Heart left ventricle (tissue), 16 donors: Measurements from ENCODE around the gene RAF1. TPM values are rescaled to one million over a fixed set of nuclear protein-coding genes. Genes with fewer than 3 reads are reported as not detected.
A peak's percentile ranks its signal among the peaks of the same experiment; 100 is the strongest.

Experiments
- ATAC-seq, 4 donors: fragments of 200-7000 bp; cut with Tn5 transposase; one replicate each; pipeline ENCODE4 v1.9.1; 2020 to 2022; ENCODE audit warnings: moderate library complexity in 4 of 4, mild to moderate bottlenecking in 3 of 4, moderate number of reproducible peaks in 1 of 4
- DNase-seq, 5 donors: peaks; one replicate each; pipeline ENCODE4 v3.0.0-alpha.2; 2020
- H3K27ac ChIP-seq, 12 donors: fragments of 200-600 bp; sonication (generic) in 4 of 12; one replicate each; pipeline versions ENCODE4 v1.5.0 to v1.8.0; 2016 to 2022; ENCODE audit warnings: mild to moderate bottlenecking in 2 of 12
- H3K27me3 ChIP-seq, 9 donors: fragments of 200-600 bp; sonication (generic) in 2 of 9; one replicate each; pipeline versions ENCODE4 v1.5.1 to v1.8.0; 2016 to 2022; ENCODE audit warnings: mild to moderate bottlenecking in 3 of 9
- H3K36me3 ChIP-seq, 9 donors: fragments of 200-600 bp; sonication (generic) in 2 of 9; one replicate each; pipeline versions ENCODE4 v1.5.0 to v1.8.0; 2018 to 2022; ENCODE audit warnings: mild to moderate bottlenecking in 2 of 9
- H3K4me1 ChIP-seq, 12 donors: fragments of 200-600 bp; sonication (generic) in 4 of 12; one replicate each; pipeline versions ENCODE4 v1.5.0 to v1.8.0; 2016 to 2022; ENCODE audit warnings: mild to moderate bottlenecking in 3 of 12
- H3K4me3 ChIP-seq, 12 donors: fragments of 200-600 bp; sonication (generic) in 4 of 12; one replicate each; pipeline versions ENCODE4 v1.5.0 to v1.8.0; 2017 to 2022; ENCODE audit warnings: mild to moderate bottlenecking in 9 of 12, moderate library complexity in 4 of 12
- H3K9me3 ChIP-seq, 12 donors: fragments of 200-600 bp; sonication (generic) in 4 of 12; one replicate each; pipeline versions ENCODE4 v1.5.0 to v1.8.0; 2016 to 2022; ENCODE audit warnings: mild to moderate bottlenecking in 1 of 12
- CTCF ChIP-seq, 12 donors: fragments of 200-600 bp; sonication (generic) in 4 of 12; IDR thresholded peaks; one replicate each; pipeline versions ENCODE4 v1.5.0 to v1.8.0; 2018 to 2022; ENCODE audit warnings: antibody characterized with exemption in 12 of 12, mild to moderate bottlenecking in 5 of 12
- POLR2A ChIP-seq, 2 donors: fragments of 450-650 bp; IDR thresholded peaks; one replicate each; pipeline ENCODE4 v1.6.1; 2017; ENCODE audit warnings: antibody characterized with exemption in 2 of 2, mild to moderate bottlenecking in 2 of 2, moderate library complexity in 2 of 2
- WGBS, 4 donors: extraction: QIAGEN DNeasy Blood & Tissue Kit in 2 of 4; methylation state at CpG; one replicate each; pipeline versions ENCODE4 v1.1.5 to v1.1.7; 2013 to 2018; 5-methylcytosine and 5-hydroxymethylcytosine counted together
- intact Hi-C, 10 donors: fragments of 100-400 bp; cut with DNase I; formaldehyde crosslinking; loops; one replicate each; pipeline versions ENCODE4 v1.11.1 to v1.14.2; 2022
- long read RNA-seq, 3 donors: library from polyadenylated mRNA; unstranded; transcript quantifications; one replicate each; pipeline ENCODE4 v2.0.0, GENCODE V29; 2020 to 2021
- polyA plus RNA-seq, 2 donors: library from polyadenylated mRNA; stranded (reverse); fragments of 200-250 nt; gene quantifications; one replicate each; pipeline ENCODE4 v1.2.3, GENCODE V29; 2013
- total RNA-seq, 9 donors: library from RNA; depleted of rRNA in 2 of 9; stranded (reverse); fragments of >200 nt in 2 of 9; fragmentation: NEBNext Ultra II Directional in 3 of 9; extraction: Animal tissue kit (Norgen Biotek cat#: 25700) in 3 of 9; gene quantifications; one replicate each; pipeline versions ENCODE4 v1.1.0 to v1.2.4, GENCODE V29; 2016 to 2023
- donor health status: ischemic (EF 13 %, LVEDD 7.1; RV severe dilation, severe dysfunction).
- donor health status: healthy with polysubstance abuse.
- donor health status: DM: no; HTN: yes; CAD: no.
- donor health status: DM: no; HTN: no; CAD: no.
- donor health status: ischemic (EF 25% LVEDD 6.9; RV normal size, moderate dysfunction).
- donor health status: ischemic (EF 25% LVEDD 5.7; RV mildly dilated, moderate dysfunction).
- donor health status: healthy.
- donor health status: DM: yes; HTN: yes; CAD: no.
- donor health status: ischemic (EF 35%, LVEDD 5.7; RV mildly dilated, moderate dysfunction).
- donor health status: nonischemic (EF 11% LVEDD 7.7; RV severe dilation, severe dysfunction).
- donor health status: DM: yes; HTN: yes; CAD: no.
- donor health status: PGD.
- donor health status: ischemic (EF 29% LVEDD 5.4; RV normal size, mild dysfunction).
- donor health status: nonischemic (EF 23%, LVEDD 6.1; RV moderate dilation, normal function).

The RAF1 gene
- 100 to 1,000 TPM in 8 of 9 donors, 10 to 100 TPM in 1; 99.2 to 197 (median 135) TPM for total RNA-seq
- polyA plus RNA-seq, result 100 to 1,000 TPM in 1 of 2 donors, 10 to 100 TPM in 1; 62.7 to 159 TPM
- long read RNA-seq, donor 1, transcript RAF1-201 (17 exons, 3,300 nt), result major isoform, 109 of 163 reads
- long read RNA-seq, donor 1, transcript RAF1-203 (16 exons, 2,354 nt), result minor isoform, 7 of 163 reads
- long read RNA-seq, donor 1, partial matches to known transcripts, result 19 of 163 reads
- long read RNA-seq, donor 1, other reads (novel, unspliced or antisense), result 26 of 163 reads
- long read RNA-seq, donor 2, transcript RAF1-201 (17 exons, 3,300 nt), result major isoform, 356 of 520 reads
- long read RNA-seq, donor 2, transcript RAF1-203 (16 exons, 2,354 nt), result minor isoform, 39 of 520 reads
- long read RNA-seq, donor 2, partial matches to known transcripts, result 34 of 520 reads
- long read RNA-seq, donor 2, other reads (novel, unspliced or antisense), result 86 of 520 reads
- long read RNA-seq, donor 3, transcript RAF1-201 (17 exons, 3,300 nt), result major isoform, 123 of 196 reads
- long read RNA-seq, donor 3, transcript RAF1-203 (16 exons, 2,354 nt), result minor isoform, 9 of 196 reads
- long read RNA-seq, donor 3, partial matches to known transcripts, result 37 of 196 reads
- long read RNA-seq, donor 3, other reads (novel, unspliced or antisense), result 24 of 196 reads

GRCh38 chr3:12663936-12664908 is at the start of gene RAF1:
TSS of gene RAF1 (minus strand) at chr3:12664117. CDS start at chr3:12618721, 45,396 bp downstream.
- H3K27ac ChIP-seq, result peak within 1 kb of the TSS; percentile 96 to 100 (median 100)
- H3K27me3 ChIP-seq, result no peaks in the 10 kb centered on the region
- intact Hi-C loops, result loop anchor here in 8 of 10 donors (2.0 to 10.0 kb wide), 9 partner anchors 37 to 179 kb away; partner anchors contain the start of genes MKRN2 (in 6 of the 8), CAND2 (in 1 of the 8) and TSEN2 (in 1 of the 8)
- peak; percentile 98 to 99 (median 99) for DNase-seq
- TF ChIP-seq CTCF (IDR thresholded peaks at IDR 0.05) (peak in 2 of 12 donors; percentile 2 to 9), POLR2A (IDR thresholded peaks at IDR 0.05) (peak; percentile 17 to 94)
- H3K4me3 ChIP-seq, result peak within 1 kb of the TSS; percentile 69 to 100 (median 92)
- H3K9me3 ChIP-seq, result no peaks in the 10 kb centered on the region
- H3K4me1 ChIP-seq, result peaks cover 0 to 42% (median 30%) of the 10 kb centered on the region in 12 donors
- 1 to 2% (median 1%) methylated on average over 42 to 62 of the region's 62 CpGs for whole genome bisulfite sequencing, 4 donors
- no peaks in the 10 kb centered on the region for H3K36me3 ChIP-seq
- ATAC-seq, result peak; percentile 90 to 98 (median 95)

- intact Hi-C loops, result loop anchor here in 1 of 10 donors (10.0 kb wide), 1 partner anchor 55 kb away; no protein-coding TSS in a partner anchor
- 75 to 88% (median 80%) methylated on average over 3 to 4 of the region's 4 CpGs for WGBS, 4 donors
- Histone ChIP-seq H3K4me3 (no peak overlapping the region), H3K4me1 (peaks cover 0 to 21% (median 5%) of the 10 kb centered on the region in 12 donors), H3K36me3 (no peaks in the 10 kb centered on the region), H3K9me3 (no peaks in the 10 kb centered on the region), H3K27ac (no peak overlapping the region), H3K27me3 (peaks cover 0 to 4% (median 0%) of the 10 kb centered on the region in 9 donors)
- TF ChIP-seq POLR2A (IDR thresholded peaks at IDR 0.05), result no peak
- TF ChIP-seq CTCF (IDR thresholded peaks at IDR 0.05), result no peak
- DNase-seq (no peak), ATAC-seq (no peak)
These were observed 46.1 kb upstream of the RAF1 start for GRCh38 chr3:12710062-12710461.

GRCh38 chr3:12709334-12709733 is 45.4 kb upstream of the RAF1 start:
- no peaks in the 10 kb centered on the region for H3K36me3 ChIP-seq
- WGBS, 4 donors, result 54 to 93% (median 77%) methylated on average over 3 of the region's 3 CpGs
- peaks cover 0 to 22% (median 5%) of the 10 kb centered on the region in 12 donors for H3K4me1 ChIP-seq
- no peak overlapping the region for H3K4me3 ChIP-seq
- intact Hi-C loops, result loop anchor here in 3 of 10 donors (10.0 kb wide), 1 partner anchor 95 kb away; no protein-coding TSS in a partner anchor
- no peaks in the 10 kb centered on the region for H3K9me3 ChIP-seq
- TF ChIP-seq POLR2A (IDR thresholded peaks at IDR 0.05) (no peak), CTCF (IDR thresholded peaks at IDR 0.05) (no peak)
- no peak overlapping the region for H3K27ac ChIP-seq
- peaks cover 0 to 4% (median 0%) of the 10 kb centered on the region in 9 donors for H3K27me3 ChIP-seq
- no peak for ATAC-seq
- no peak for DNase-seq
